ENCODE results near the gene FLNC.

DNA sequence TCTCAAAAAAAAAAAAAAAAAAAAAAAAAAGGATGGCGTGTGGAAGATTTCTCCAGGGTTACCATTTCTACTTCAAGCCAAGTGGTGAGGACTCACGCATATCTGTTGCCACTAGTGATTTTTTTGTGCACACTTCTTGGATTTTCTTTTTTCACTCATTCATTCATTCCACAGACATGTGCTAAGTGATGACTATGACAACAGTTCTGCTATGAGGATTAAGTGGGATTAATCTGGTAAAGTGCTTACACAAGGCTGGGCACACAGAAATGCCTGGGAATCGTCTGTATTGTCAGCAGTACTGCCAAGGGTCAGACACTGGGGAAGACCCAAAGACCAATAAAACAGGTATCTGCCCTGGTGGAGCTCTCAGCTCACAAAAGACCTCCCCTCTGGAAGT is 48.4 kb upstream of the FLNC start:
- TF ChIP-seq, protein P1, sequence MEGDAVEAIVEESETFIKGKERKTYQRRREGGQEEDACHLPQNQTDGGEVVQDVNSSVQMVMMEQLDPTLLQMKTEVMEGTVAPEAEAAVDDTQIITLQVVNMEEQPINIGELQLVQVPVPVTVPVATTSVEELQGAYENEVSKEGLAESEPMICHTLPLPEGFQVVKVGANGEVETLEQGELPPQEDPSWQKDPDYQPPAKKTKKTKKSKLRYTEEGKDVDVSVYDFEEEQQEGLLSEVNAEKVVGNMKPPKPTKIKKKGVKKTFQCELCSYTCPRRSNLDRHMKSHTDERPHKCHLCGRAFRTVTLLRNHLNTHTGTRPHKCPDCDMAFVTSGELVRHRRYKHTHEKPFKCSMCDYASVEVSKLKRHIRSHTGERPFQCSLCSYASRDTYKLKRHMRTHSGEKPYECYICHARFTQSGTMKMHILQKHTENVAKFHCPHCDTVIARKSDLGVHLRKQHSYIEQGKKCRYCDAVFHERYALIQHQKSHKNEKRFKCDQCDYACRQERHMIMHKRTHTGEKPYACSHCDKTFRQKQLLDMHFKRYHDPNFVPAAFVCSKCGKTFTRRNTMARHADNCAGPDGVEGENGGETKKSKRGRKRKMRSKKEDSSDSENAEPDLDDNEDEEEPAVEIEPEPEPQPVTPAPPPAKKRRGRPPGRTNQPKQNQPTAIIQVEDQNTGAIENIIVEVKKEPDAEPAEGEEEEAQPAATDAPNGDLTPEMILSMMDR (IDR thresholded peaks at IDR 0.05), result no peak
- no peak for TF ChIP-seq NRF1 (IDR thresholded peaks at IDR 0.05; ENCODE audit: low read depth, low read length)
- TF ChIP-seq EP300 (IDR thresholded peaks at IDR 0.05; ENCODE audit: borderline replicate concordance in 1 of 2, low read depth in 1 of 2, low read length in 1 of 2), result no peak
- TF ChIP-seq YY1 (IDR thresholded peaks at IDR 0.05; ENCODE audit: low read depth), result no peak
- no peak for TF ChIP-seq ZBTB33 (IDR thresholded peaks at IDR 0.05; ENCODE audit: borderline replicate concordance, low read depth)
- no peak for TF ChIP-seq POLR2AphosphoS5 (IDR thresholded peaks at IDR 0.05; ENCODE audit: low read depth, low read length)
- no peak for TF ChIP-seq TAF1 (IDR thresholded peaks at IDR 0.05; ENCODE audit: borderline replicate concordance, low read depth, low read length)
- no peak for TF ChIP-seq USF1 (IDR thresholded peaks at IDR 0.05; ENCODE audit: borderline replicate concordance, low read depth)
- TF ChIP-seq CHD2 (IDR thresholded peaks at IDR 0.05; ENCODE audit: low read length, partially characterized antibody), result no peak
- no peak for TF ChIP-seq GATA2 (CRISPR knock-in tag; IDR thresholded peaks at IDR 0.05)
- no peak for TF ChIP-seq MXI1 (IDR thresholded peaks at IDR 0.05; ENCODE audit: low read depth, low read length)

Measured in SK-N-SH (cell line).